Natural killer cell (primary cell): ENCODE data around the gene CEBPG. TPM values are rescaled to one million over a fixed set of nuclear protein-coding genes. Genes with fewer than 3 reads are reported as not detected.
A peak's percentile ranks its signal among the peaks of the same experiment; 100 is the strongest.

Source experiments
- ATAC-seq, 3 donors: fragments of 150-1000 bp in 2 of 3; fragments of 200-7000 bp in 1 of 3; cut with Tn5 transposase; 1 replicate in 1 of 3; 2 replicates in 2 of 3; pipeline ENCODE4 v1.10.0; 2021; ENCODE audit warnings: mild to moderate bottlenecking in 2 of 3, moderate library complexity in 2 of 3
- DNase-seq, 2 donors: peaks; one replicate each; pipeline versions ENCODE4 v3.0.0 to v3.0.0-alpha.2; 2013 to 2021; ENCODE audit warnings: mixed read lengths in 1 of 2
- H3K27ac ChIP-seq: one replicate; pipeline ENCODE4 v1.5.1; 2013; ENCODE audit warnings: mild to moderate bottlenecking, low read length
- H3K27me3 ChIP-seq: one replicate; pipeline ENCODE4 v1.6.1; 2013; ENCODE audit warnings: low read length; ENCODE audit not compliant: control insufficient read depth, insufficient read depth
- H3K36me3 ChIP-seq: one replicate; pipeline ENCODE4 v1.6.1; 2013; ENCODE audit warnings: low read length; ENCODE audit not compliant: control insufficient read depth, insufficient read depth
- H3K4me1 ChIP-seq: one replicate; pipeline ENCODE4 v1.6.1; 2013; ENCODE audit warnings: low read length; ENCODE audit not compliant: control insufficient read depth, insufficient read depth
- H3K4me3 ChIP-seq: one replicate; pipeline ENCODE4 v1.5.1; 2013; ENCODE audit warnings: low read length
- H3K9me3 ChIP-seq: one replicate; pipeline ENCODE4 v1.6.1; 2013; ENCODE audit warnings: low read length; ENCODE audit not compliant: control insufficient read depth, insufficient read depth
- H3K27ac Mint-ChIP-seq, 2 donors: one replicate each; pipeline ENCODE4 v1.8.0; 2022; ENCODE audit warnings: mild to moderate bottlenecking in 2 of 2, mixed read lengths in 2 of 2, moderate library complexity in 1 of 2
- H3K27me3 Mint-ChIP-seq, 2 donors: one replicate each; pipeline ENCODE4 v1.8.0; 2022; ENCODE audit warnings: low read depth in 2 of 2, mixed read lengths in 2 of 2
- H3K36me3 Mint-ChIP-seq: one replicate; pipeline ENCODE4 v1.8.0; 2022; ENCODE audit warnings: mixed read lengths
- H3K4me1 Mint-ChIP-seq, 2 donors: one replicate each; pipeline ENCODE4 v1.8.0; 2022; ENCODE audit warnings: mixed read lengths in 2 of 2
- H3K4me3 Mint-ChIP-seq: one replicate; pipeline ENCODE4 v1.8.0; 2022; ENCODE audit warnings: mild to moderate bottlenecking, moderate library complexity, mixed read lengths
- H3K9me3 Mint-ChIP-seq, 2 donors: one replicate each; pipeline ENCODE4 v1.8.0; 2022; ENCODE audit warnings: mixed read lengths in 2 of 2
- WGBS: methylation state at CpG from one replicate; pipeline ENCODE4 v1.1.7; 2013; ENCODE audit warnings: missing lambda C conversion rate; ENCODE audit not compliant: insufficient coverage; 5-methylcytosine and 5-hydroxymethylcytosine counted together
- intact Hi-C: fragments of 100-400 bp; cut with micrococcal nuclease; formaldehyde crosslinking; loops from one replicate; pipeline ENCODE4 v1.14.2; 2022
- total RNA-seq, 4 donors: library from RNA; stranded (reverse); fragments of 120-200 nt in 1 of 4; gene quantifications; one replicate each; pipeline versions ENCODE4 v1.2.3 to v1.2.4, GENCODE V29; 2013 to 2022
- TF ChIP-seq, protein P1 (sequence below): fragments of 200-600 bp; IDR thresholded peaks from one replicate; pipeline ENCODE4 v1.8.0; 2022; ENCODE audit warnings: antibody characterized with exemption

CEBPG gene
- total RNA-seq, 3 donors from 2014 or later (not counting 1 experiment from before 2014, with no cell fraction given), result 22.3 to 28.1 (median 23.9) TPM

DNA sequence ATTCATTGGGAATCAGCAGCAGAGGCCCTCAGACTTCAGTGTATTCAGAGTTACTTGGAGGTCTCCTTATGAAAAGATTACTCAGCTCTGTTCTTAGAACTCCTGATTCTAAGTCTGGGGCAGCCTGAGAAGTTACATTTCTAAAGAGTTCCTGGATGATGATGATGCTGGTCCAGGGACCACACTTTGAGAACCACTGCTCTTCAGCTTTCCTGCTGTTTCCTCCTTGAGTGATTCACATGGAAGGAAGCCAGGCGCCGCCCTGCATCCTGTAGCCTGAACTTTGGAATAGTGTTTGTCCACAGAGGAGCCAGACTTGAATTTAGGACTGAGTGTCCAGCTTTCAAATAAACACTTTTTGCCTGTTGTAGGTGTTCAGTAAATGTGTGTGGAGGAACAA is 2.9 kb downstream of the CEBPG start:
- no peak for DNase-seq
- intact Hi-C loops, result no loop called here

DNA sequence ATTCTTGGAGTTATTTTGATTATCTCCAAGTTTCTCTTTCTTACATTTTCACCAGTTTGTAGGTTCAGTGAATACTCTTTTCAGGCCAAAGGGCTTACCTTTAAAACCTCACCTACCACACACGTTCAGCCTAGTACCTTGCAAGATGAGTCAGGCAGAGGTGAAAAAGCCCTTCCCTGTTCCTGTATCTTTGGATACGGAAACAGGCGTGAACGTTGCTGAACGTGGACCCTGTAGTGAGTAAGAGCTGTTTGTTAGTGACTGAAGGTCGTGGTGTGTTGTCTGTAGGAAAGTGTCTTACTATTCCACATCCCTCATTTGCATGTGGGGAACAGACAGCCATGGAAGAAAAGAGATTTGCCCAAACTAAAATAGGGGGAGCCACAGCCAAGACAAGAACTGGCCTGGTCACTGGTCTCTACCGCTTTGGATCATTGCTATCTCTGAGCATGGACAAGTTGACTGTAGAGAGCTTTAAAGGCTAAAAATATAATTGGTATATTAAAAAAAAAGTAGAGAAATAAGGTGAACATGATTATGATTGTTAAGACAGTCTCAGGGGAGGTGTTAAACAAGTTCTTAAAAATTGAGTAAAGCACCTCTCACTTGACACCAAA is 3.5 kb downstream of the CEBPG start:
- DNase-seq, result no peak
- ATAC-seq, result no peak
- H3K27ac Mint-ChIP-seq, result peak overlapping the region; percentile 80 to 97
- H3K36me3 Mint-ChIP-seq, result no peaks in the 10 kb centered on the region
- H3K27me3 Mint-ChIP-seq, result no peaks in the 10 kb centered on the region
- peaks cover 20% of the 10 kb centered on the region for H3K4me1 ChIP-seq
- H3K36me3 ChIP-seq, result peaks cover 12% of the 10 kb centered on the region
- no peak overlapping the region for H3K4me3 ChIP-seq
- H3K27ac ChIP-seq, result no peak overlapping the region
- H3K9me3 Mint-ChIP-seq, result no peaks in the 10 kb centered on the region
- 84% methylated on average over 5 of the region's 7 CpGs for WGBS
- intact Hi-C loops, result no loop called here
- no peaks in the 10 kb centered on the region for H3K27me3 ChIP-seq
- no peak overlapping the region for H3K4me3 Mint-ChIP-seq
- no peaks in the 10 kb centered on the region for H3K9me3 ChIP-seq
- H3K4me1 Mint-ChIP-seq, result peaks cover 61 to 65% of the 10 kb centered on the region in 2 donors
- TF ChIP-seq, protein P1, sequence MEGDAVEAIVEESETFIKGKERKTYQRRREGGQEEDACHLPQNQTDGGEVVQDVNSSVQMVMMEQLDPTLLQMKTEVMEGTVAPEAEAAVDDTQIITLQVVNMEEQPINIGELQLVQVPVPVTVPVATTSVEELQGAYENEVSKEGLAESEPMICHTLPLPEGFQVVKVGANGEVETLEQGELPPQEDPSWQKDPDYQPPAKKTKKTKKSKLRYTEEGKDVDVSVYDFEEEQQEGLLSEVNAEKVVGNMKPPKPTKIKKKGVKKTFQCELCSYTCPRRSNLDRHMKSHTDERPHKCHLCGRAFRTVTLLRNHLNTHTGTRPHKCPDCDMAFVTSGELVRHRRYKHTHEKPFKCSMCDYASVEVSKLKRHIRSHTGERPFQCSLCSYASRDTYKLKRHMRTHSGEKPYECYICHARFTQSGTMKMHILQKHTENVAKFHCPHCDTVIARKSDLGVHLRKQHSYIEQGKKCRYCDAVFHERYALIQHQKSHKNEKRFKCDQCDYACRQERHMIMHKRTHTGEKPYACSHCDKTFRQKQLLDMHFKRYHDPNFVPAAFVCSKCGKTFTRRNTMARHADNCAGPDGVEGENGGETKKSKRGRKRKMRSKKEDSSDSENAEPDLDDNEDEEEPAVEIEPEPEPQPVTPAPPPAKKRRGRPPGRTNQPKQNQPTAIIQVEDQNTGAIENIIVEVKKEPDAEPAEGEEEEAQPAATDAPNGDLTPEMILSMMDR, result no peak

More for the DNA sequence above, 2.9 kb downstream of the CEBPG start:
- Mint-ChIP-seq H3K9me3 (no peaks in the 10 kb centered on the region), H3K4me3 (peak overlapping the region; percentile 62), H3K27me3 (no peaks in the 10 kb centered on the region), H3K36me3 (no peaks in the 10 kb centered on the region), H3K4me1 (peaks cover 55 to 59% of the 10 kb centered on the region in 2 donors), H3K27ac (peak overlapping the region; percentile 80 to 97)
- H3K4me1 ChIP-seq, result peaks cover 25% of the 10 kb centered on the region
- H3K9me3 ChIP-seq, result no peaks in the 10 kb centered on the region
- TF ChIP-seq, protein P1, result no peak
- H3K27ac ChIP-seq, result no peak overlapping the region
- H3K27me3 ChIP-seq, result no peaks in the 10 kb centered on the region
- no peak for ATAC-seq
- 97% methylated on average over 2 of the region's 2 CpGs for WGBS
- no peak overlapping the region for H3K4me3 ChIP-seq
- H3K36me3 ChIP-seq, result peaks cover 11% of the 10 kb centered on the region

DNA sequence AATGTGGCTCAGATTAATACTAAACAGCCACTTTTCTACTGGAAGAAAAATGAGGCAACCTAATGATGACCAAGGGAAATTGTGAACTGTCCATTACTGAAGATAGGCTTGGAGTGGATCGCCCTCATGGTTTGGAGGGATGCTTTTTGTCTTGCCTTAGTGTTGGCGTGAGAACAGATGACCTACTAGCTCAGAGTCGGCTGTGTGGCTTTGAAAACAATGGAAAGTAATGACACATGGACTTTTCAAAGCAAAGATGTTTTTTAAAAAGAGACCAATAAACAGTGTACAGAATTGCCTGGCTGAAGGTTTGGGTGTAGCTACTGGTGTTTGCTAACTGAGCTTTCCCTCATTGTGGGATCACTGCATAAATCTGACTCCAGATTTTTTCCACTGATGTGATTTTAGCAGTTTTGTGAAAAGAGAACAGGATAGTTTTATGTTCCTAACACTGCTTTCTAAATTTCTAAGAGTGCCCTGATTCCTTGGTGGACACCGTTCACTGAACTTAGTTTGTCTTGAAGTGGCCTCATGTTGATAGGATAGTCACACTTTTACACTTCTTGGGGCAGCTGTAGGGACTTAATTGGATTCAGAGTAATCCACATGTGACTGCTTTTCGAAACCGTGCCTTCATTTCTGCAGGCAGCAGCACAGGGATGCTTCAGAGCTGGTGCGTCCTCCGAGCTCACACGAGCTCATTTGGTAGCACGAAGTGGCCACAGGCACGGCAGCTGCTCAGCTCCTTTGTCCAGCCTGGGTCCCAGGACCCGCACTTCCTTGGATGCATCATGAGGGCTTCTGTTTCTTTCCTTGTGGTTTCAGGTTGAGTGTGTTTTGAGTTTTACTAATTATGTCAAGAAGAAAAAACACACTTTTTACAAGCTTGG is 4.3 kb downstream of the CEBPG start:
- intact Hi-C loops, result no loop called here

More for the DNA sequence above, 4.3 kb downstream of the CEBPG start:
- H3K27me3 Mint-ChIP-seq, result no peaks in the 10 kb centered on the region
- H3K9me3 Mint-ChIP-seq, result no peaks in the 10 kb centered on the region
- no peak overlapping the region for H3K27ac Mint-ChIP-seq
- WGBS, result 93% methylated on average over 12 of the region's 12 CpGs
- Histone ChIP-seq H3K4me3 (no peak overlapping the region), H3K36me3 (peaks cover 12% of the 10 kb centered on the region), H3K9me3 (no peaks in the 10 kb centered on the region), H3K27me3 (no peaks in the 10 kb centered on the region), H3K4me1 (peaks cover 13% of the 10 kb centered on the region), H3K27ac (no peak overlapping the region)
- H3K4me1 Mint-ChIP-seq, result peaks cover 63 to 65% of the 10 kb centered on the region in 2 donors
- H3K4me3 Mint-ChIP-seq, result no peak overlapping the region
- H3K36me3 Mint-ChIP-seq, result no peaks in the 10 kb centered on the region
- no peak for ATAC-seq
- no peak for DNase-seq
- TF ChIP-seq, protein P1, result no peak
